GM13976 (cell line): ENCODE results near the gene CEP112.

Experiments
- DNase-seq: peaks from one replicate; pipeline ENCODE4 v3.0.0; 2012; ENCODE audit warnings: low spot score
- in situ Hi-C: fragments of 300-500 bp; cut with MboI; formaldehyde crosslinking; loops from one replicate; pipeline ENCODE4 v1.12.0; 2022; ENCODE audit warnings: low sequenced_read_pairs, mixed read lengths, inconsistent platforms; ENCODE audit not compliant: unreplicated experiment
- TF ChIP-seq, protein P1 (sequence below): IDR thresholded peaks from 2 replicates; pipeline ENCODE4 v1.5.1; 2012; ENCODE audit warnings: borderline replicate concordance, mild to moderate bottlenecking; ENCODE audit not compliant: insufficient read depth; ENCODE audit errors: extremely low read depth, missing control alignments, control extremely low read depth

Gene CEP112

DNA sequence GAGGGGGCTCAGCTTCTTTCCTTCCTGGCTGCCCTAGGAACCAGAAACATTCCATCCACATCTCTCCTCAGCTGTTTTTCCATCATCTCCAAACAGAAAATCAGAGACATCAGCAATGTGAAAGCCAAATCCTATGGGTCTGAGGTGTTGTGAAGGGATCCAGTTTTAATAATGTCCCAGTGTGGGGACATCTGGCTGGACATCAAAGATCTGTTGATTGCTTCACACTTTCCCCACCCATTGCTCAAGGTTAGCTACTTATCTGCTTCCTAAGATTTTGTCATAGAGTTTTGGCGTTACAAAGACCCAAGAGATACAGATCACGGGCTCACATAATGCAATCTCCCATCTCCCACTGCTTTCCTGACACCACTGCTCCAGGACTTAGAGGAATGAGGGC, 582.6 kb downstream of the CEP112 start:
- in situ Hi-C loops = no loop called here
- TF ChIP-seq, protein P1, sequence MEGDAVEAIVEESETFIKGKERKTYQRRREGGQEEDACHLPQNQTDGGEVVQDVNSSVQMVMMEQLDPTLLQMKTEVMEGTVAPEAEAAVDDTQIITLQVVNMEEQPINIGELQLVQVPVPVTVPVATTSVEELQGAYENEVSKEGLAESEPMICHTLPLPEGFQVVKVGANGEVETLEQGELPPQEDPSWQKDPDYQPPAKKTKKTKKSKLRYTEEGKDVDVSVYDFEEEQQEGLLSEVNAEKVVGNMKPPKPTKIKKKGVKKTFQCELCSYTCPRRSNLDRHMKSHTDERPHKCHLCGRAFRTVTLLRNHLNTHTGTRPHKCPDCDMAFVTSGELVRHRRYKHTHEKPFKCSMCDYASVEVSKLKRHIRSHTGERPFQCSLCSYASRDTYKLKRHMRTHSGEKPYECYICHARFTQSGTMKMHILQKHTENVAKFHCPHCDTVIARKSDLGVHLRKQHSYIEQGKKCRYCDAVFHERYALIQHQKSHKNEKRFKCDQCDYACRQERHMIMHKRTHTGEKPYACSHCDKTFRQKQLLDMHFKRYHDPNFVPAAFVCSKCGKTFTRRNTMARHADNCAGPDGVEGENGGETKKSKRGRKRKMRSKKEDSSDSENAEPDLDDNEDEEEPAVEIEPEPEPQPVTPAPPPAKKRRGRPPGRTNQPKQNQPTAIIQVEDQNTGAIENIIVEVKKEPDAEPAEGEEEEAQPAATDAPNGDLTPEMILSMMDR = no peak
- DNase-seq = no peak

DNA sequence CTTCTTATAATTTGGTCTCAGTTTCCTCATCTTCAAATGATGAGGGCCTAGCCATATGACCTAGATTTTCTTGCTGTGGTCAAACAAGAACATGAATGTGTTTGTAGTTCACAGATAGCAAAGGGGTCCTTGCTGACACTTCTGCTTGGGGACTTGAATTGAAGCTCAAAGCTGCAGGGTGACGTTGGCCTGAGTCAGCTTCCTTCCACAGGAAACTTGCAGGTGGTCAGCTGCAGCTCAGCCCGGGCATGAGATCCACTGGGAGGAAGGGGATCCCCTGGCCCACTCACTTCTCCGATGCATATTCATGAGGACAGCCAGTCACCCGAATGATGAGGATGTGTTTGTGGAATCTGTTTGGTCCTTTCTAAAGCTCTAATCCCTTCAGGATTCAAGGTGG, 587.9 kb downstream of the CEP112 start:
- in situ Hi-C loops = no loop called here
- TF ChIP-seq, protein P1 = no peak
- no peak for DNase-seq

DNA sequence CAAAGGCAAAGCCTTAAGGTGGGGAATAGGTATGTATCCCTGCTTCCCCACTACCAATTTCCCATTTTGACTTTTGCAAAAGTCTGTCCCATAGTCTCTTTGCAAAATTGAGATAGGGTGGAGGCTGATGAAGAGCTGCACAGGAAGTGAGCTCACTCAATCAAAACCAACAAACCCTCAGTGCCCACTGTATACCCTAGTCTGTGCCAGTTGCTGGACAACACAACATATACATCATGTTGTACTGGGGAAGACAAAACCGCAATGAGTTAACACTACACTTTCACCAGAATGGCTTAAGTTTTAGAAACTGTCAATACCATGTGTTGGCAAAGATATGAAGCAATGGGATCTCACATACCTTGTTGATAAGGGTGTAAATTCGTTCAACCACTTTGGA, 590.1 kb downstream of the CEP112 start:
- TF ChIP-seq, protein P1 = no peak
- no peak for DNase-seq
- in situ Hi-C loops = no loop called here

DNA sequence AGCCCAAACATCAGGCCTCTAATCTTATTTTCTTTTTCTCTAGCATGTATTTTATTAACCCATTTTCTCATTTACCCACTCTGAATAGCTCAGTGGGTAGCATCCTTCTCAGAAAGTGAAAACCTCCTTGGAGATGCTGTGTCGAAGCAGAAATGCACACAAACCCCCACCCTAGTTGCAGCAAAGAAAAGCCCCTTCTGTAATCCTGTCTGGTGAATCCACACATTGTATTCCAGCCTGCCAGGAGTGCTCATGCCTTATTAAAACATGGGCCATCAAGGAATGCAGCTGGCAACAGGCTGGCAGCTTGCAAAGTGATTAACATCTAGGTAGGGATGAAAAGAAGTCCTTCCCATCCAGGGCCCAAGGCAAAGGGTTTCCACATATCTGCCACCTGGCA, 590.8 kb downstream of the CEP112 start:
- in situ Hi-C loops = no loop called here
- no peak for DNase-seq
- TF ChIP-seq, protein P1 = no peak

DNA sequence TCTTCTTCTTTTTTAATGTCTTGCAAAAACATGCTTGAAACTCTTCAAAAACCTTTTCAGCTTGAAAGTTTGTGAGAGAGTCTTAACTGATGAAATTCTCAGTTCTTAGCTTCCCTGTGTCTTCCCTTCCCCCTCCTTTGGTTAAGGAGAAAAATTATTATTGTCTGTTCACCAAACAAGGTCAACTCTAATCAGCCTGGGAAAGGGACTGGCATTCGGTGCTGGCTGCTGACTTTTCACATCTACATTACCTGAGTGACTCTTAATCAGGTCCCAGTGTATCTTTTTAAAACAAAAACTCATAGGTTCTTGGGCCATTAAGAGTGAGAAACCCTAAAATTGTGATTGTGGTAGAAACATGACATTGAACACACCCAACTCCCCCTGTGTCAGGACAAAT, 591.4 kb downstream of the CEP112 start:
- TF ChIP-seq, protein P1 = no peak
- in situ Hi-C loops = no loop called here
- no peak for DNase-seq

DNA sequence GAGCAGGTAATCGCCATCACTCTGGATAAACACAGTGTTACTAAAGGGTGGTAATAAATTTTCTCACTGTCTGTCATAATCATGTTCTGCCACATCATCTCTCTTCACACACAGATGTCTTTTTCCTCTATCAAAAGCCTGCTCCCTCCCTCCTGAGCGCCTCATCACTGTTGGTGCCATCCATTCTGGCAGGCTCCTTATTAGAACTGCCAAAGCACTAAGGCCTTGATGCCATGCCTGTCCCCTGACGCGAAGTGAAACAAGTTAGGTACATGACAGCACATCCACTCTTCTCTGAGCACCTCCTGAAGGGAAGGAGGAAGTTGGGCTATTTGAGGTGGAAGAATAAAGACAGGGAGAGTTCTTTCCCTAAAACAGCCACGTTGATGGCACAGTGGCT, 592.3 kb downstream of the CEP112 start:
- DNase-seq = no peak
- TF ChIP-seq, protein P1 = no peak
- in situ Hi-C loops = no loop called here

DNA sequence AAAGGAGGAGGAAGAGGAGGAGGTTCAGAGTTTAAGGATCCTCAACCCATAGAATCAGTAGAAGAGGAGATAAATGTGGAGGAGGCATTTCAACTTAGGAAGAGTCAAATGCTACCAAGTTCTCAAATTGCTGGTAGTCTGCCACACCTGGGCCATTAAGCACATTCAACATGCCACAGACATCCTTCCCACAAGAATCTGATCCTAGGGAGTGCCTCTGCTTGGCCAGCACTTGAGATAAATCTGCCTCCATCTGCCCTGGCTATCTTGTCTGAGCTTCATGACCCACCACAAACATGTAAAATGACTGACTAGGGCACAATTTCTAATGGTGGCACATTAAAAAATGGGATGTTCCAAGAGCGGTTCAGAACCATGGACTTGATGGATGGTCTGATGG, 593.2 kb downstream of the CEP112 start:
- TF ChIP-seq, protein P1 = no peak
- no peak for DNase-seq
- in situ Hi-C loops = no loop called here
